Measurements from ENCODE around the gene TBC1D30.
"Not testable (repeated sequence)": the region's sequence is repeated elsewhere in the genome, so short reads cannot be mapped to it uniquely, and the experiment has no call there.

Gene TBC1D30

DNA sequence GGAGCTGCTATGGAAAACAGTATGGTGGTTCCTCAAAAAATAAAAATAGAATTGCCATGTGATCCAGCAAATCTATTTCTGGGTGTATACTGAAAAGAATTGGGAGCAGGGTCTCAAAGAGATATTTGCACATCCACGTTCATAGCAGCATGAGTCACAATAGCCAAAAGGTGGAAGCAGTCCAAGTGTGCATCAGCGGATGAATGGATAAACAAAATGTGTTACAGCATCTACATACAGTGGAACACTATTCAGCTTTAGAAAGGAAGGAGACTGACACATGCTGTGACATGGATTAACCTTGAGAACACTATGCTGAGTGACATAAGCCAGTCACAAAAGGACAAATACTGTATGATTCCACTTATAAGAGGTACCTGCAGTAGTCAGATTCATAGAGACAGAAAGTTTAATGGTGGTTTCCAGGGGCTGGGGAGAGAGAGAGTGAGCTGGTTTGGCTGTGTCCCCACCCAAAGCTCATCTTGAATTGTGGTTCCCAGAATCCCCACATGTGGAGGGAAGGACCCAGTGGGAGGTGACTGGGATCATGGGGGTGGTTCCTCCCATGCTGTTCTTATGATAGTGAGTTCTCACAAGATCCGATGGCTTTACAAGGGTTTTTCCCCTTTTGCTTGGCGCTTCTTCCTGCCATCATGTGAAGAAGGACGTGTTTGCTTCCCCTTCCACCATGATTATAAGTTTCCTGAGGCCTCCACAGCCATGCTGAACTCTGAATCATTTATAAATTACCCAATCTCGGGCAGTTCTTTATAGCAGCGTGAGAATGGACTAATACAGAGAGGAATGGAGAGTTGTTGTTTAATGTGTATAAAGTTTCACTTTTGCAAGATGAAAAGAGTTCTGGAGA lies 17.6 kb upstream of the TBC1D30 start:
- DNase-seq: no peak

GRCh38 chr12:64808110-64808509 lies 16.3 kb upstream of the TBC1D30 start:
- DNase-seq: no peak

GRCh38 chr12:64810831-64811230 lies 13.6 kb upstream of the TBC1D30 start:
- DNase-seq: no peak

GRCh38 chr12:64813723-64814122 lies 10.7 kb upstream of the TBC1D30 start:
- DNase-seq: no peak

GRCh38 chr12:64814432-64814831 lies 10.0 kb upstream of the TBC1D30 start:
- DNase-seq: no peak

- DNase-seq: no peak
These were observed 4.5 kb upstream of the TBC1D30 start for GRCh38 chr12:64819816-64820402.

GRCh38 chr12:64820593-64820992 lies 3.9 kb upstream of the TBC1D30 start:
- DNase-seq: no peak

DNA sequence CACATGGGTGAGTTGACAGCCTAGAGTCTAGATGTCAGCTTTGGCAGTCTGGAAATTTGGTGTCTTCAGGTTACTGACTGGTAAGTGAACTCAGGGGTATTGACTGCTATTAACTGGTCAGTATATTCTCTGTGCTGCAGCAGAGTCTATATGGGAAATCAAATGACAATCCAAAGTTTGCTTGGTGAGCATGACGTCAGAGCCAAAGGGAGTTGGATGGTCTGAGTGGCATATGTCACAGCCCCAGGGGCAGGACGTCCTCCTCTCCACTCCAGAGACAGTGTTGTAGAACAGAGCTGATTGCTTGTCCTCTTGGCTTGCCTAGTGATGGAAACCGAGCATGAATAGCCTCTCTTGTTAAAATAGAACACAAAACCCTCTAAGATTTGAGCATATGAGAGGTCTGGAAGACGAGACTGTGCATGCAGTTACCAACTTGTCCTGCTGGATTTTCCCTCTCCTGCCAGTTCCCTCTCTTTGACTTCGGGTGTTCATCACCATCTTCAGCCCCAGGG lies 3.3 kb upstream of the TBC1D30 start:
- DNase-seq: no peak

GRCh38 chr12:64824130-64824499 lies 332 bp upstream of the TBC1D30 start:
- DNase-seq: no peak

DNA sequence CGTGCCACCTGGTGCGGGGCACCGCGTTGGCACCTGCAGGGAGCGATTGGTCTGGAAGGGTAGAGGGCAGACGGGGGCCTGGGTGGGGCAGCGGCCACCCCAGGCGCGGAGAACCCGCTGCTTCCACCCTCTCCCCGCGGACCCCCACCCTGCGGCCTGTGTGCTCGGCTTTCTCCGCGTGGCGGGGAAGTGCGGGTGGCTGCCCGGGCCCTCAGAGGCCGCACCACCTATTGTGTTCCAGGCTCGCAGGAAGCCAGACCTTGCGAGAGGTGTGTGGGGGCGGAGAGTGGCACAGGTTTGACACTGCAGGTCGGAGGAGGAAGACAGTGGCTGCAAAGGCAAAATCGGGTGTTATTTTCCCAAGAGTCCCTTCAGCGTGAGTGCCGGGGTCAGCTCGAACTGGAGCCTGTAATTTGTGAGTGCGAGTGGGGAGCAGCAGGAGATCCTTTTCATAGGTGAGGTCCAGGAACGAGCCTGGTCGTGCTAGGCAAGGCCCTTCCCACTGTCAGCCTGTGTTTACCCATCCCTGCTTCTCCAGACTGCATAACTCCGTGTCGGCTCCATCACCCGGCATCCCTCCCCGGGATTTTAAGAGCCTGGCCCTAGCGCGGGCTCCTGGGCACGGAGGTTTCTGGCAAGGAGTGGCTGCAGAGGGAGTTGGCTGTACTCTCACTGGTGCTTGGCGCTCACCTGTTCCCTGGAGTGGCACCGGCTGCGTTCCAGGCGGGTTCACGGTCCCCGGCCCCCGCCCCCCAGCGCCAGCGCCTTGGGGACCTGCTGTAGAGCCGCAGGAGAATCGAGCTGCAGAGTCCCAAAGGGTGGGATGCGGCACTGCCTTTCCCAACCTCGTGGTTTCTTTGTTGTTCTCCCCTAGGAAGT lies 935 bp downstream of the TBC1D30 start:
- DNase-seq: peak; percentile 32

GRCh38 chr12:64826234-64826633 lies 1.8 kb downstream of the TBC1D30 start:
- DNase-seq: no peak

DNA sequence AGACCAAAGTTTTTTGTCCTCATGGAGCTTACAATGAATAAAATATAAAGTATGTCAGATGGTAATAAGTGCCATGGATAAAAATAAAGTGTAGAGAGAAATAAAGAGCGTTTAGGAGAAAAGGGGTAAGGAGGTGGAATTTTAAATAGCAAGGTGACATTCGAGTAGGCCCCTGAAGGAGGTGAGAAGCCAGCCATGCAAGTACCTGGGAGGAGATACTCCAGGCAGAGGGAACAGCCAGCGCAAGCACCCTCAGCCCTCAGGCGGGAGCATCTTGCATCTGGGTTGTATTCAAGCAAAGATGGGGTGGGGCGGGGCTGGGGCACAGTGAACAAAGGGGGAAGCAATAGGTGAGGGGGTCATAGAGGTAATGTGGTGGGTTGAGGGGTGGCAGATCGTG lies 4.3 kb downstream of the TBC1D30 start:
- no peak for DNase-seq

DNA sequence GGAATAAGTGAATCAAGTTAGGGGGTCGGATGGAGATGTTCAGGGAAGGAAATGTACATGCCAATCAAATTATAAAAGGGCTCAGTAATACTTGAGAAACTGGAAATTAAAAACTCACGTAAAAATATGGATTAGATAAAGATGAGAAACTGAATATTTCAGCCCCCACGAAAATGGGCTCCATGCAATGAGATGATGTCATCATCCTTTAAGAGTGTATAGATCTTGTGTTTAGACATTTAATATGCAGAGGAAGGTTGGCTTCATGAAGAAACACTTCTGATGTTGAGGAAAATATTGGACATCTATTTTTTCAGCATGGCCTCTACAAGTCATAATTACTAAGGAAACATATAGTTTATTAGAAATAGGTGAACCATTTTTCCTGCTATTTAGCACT lies 9.5 kb downstream of the TBC1D30 start:
- no peak for DNase-seq

DNA sequence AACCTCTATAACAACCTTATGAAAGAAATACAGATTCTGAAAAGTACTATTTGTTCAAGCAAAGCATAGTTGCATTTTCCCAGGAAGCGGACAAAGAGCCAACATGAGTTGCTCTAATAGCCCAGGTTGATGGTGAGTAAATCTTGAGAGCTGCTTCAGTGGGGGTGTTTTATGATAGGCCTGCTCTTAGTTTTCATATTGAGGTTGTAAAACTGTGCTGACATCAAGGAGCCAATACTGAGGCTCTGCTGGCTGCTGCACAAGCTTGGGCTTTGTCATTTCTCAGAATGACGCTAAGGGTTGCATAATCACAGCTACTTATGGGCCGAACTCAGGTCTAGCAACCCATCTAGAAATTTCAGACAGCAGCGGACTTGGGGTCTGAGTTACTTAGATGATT lies 11.5 kb downstream of the TBC1D30 start:
- DNase-seq: no peak

GRCh38 chr12:64836856-64837255 lies 12.4 kb downstream of the TBC1D30 start:
- no peak for DNase-seq

GRCh38 chr12:64837427-64837826 lies 13.0 kb downstream of the TBC1D30 start:
- DNase-seq: no peak

DNA sequence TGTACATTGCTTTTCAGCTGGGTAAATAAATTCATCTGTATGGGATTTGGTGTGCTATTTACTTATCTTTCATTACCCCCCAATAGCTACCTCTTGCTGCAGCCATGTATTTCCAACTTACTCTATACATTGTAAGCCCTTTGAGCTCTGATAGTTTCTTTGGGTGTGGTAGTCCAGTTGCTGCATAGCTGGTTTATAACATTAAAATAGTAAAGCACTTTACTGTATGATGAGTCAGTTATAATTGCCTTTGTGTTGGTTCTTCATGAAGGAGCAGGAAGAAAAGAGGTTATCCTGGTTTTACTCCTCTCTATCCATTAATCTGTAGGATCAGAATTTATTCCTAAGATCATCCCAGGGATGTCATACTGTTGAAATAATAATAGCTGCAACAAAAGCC lies 15.7 kb downstream of the TBC1D30 start:
- no peak for DNase-seq

DNA sequence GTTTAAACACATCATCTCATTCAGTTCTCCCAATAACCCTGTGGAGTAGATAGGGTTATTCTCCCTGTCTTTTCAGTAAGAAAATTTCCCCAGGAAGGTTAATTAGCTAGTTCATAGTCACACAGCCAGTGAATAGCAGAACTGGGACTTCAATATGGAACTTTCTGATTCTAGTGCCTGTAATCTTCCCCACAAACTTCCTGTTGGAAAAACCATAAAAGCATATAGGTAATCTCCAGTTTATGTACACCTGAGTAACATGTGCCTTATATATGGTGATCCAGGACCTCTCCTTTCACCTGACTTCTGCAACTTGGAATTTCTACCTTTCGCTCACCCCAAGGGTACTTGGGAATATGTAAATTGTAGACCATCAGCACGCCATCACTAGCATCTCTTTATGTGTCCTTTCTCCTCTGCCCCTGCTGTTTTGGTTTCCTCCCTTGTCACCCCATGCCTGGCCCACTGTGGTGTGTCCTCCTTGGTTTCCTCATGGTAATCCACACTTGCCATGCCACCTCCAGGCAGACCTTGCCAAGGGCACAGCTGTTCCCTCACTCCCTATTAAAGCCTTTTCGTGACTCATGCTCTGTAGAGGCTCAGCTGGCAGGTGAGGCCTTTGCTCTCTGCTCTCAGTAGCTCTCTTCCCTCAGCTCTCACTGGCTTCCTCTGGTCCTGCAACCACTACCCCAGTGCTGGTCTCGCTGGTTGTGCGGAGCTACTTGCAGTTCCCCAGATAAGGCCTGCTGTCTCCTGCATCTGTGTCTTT lies 16.7 kb downstream of the TBC1D30 start:
- no peak for DNase-seq

GRCh38 chr12:64848409-64848808 lies 24.0 kb downstream of the TBC1D30 start:
- DNase-seq: not testable (repeated sequence)

GRCh38 chr12:64858882-64859605 lies 34.6 kb downstream of the TBC1D30 start:
- no peak for DNase-seq

DNA sequence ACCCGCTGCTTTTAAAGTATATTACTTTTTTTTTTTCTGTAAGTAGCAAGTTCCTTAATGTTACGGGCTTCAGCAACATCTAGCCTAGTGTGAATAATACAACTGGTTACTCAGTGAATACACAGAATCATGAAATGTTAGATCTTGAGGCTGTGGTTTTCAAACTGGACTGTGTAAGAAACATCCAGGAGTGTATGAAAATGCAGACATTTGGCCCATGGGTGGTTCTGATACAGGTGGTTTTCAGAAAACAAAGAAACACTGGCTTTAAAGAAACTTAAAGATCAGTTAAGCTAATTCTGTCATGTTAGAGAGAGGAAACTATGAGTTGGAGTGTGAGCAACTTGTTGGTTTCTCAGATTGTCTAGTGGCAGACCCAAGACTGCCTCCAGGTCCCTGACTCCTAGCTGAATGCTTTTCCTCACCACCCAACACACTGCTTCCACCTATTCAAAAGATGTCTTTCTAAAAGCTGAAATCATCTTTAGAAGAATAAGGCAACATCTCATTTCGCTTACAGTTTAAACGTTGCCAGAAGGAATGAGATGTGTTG lies 36.1 kb downstream of the TBC1D30 start:
- DNase-seq: no peak

DNA sequence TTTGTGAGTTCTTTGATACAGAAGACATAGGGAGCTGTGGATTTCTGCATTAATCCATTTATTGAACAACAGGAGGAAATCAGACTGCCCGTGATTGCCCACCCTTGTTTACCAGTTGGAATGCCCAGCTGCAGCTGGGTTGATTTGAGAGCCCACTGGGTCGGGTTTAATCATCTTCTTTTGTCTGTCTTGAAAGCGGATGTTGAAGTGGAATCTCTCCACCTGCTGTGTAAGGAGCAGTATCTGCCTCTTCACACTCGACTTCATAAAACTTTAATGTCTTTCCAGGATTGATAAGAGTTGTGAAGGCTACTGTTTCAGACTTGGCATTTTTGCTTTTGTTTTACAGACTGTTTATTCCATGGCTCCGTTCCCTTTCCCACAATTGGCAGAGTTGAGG lies 39.9 kb downstream of the TBC1D30 start:
- no peak for DNase-seq
